HT-29 (cell line): ENCODE measurements around the gene SPATA20. TPM values are rescaled to one million over a fixed set of nuclear protein-coding genes. Genes with fewer than 3 reads are reported as not detected.

Experiments used
- DNase-seq: peaks from one replicate; pipeline ENCODE4 v3.0.0-alpha.2; 2015; ENCODE audit warnings: low spot score
- total RNA-seq: library from RNA; depleted of rRNA; stranded (reverse); fragments of >200 nt; shearing (Covaris generic); gene quantifications from 2 replicates; pipeline ENCODE4 v1.2.3, GENCODE V29; 2014; rRNA removed

The SPATA20 gene
- 37.5 and 44.9 TPM in 2 replicates for total RNA-seq

DNA sequence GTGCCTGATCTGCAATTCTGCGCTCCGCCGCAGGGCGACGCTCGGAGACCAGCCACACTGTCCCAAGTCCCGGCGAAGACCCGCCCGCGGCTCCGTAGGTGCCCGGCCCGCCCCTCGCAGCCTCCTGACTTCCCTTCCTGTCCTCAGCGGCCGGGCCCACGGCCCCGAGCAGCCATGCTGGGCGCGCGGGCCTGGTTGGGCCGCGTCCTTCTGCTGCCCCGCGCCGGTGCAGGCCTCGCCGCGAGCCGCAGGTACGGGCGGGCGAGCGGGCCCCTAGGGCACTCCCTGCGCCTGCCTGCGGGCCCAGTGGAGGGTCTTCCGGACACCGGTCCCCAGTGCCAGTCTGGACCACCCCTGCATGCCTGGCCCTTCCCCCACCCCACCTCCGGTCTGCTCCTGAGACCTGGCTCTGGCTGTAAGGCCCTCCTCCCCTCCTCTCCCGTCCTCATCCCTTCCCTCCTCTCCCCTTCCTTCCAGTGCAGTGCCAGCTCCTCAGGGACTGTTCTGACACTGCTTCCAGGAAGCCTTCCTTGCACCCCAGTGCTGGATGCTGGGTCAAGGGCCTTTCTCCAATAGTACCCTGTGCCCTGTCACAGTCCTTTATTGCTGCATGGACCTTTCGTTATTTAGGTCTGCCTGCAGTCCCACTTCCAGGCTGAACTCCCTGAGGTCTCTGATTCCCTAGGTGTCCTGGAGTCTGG is at the start of gene SPATA20:
SPATA20 (plus strand) TSS at position 140 of the 701 bp plus-strand sequence; CDS start at position 175, 35 bp downstream.
- DNase-seq: peak; percentile 94

DNA sequence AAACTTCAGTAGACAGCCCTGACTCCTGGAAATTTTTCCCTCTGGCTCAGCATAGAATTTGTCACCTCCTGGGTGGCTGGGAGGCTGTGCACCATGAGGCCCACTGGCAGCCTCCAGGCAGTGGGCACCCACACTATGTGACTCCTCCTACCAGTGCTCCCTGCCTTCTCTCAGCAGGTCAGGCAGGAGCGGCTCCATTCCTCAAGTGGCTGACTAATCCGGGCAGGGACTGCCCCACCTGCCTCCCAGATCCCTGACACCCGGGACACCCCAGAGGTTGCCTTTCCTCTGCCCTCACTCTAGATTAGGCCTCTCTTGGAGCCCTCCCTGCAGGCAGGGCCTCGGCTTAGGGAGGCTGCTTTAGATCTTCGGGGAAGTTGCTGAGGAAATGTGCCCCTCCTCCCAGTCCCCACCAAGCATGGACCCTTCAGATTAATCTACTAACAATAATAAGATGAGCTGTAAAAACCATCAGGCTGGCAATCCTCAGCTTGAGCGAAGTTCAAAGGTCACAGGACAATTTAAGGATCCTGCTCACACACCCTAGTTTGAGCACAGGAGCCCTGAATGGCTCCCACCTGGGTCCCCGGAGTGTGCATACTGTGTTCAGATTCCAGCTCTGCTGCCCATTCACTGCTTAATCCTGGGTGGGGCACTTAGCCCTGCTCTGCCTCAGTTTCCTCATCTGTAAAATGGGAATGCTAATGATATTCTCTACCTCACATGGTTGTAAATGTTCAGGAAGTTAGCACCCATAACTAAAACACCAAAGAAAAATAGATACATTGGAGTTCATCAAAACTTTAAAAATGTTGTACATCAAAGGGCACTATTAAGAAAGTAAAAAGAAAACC is 48.7 kb upstream of the SPATA20 start:
- peak; percentile 27 for DNase-seq

DNA sequence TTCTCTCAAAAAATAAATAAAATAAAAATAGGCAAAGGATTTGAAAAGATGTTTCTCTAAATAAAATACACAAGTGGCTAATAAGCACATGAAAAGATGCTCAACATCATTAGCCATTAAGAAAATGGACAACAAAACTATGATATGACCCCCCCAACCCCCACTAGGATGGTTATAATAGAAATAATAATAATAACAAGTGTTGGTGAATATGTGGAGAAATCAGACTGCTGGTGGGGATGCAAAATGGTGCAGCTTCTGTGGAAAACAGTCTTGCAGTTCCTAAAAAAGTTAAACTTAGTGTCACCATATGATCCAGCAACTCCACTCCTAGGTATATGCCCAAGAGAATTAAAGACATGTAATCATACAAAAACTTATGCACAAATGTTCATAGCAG is 47.7 kb upstream of the SPATA20 start:
- no peak for DNase-seq

DNA sequence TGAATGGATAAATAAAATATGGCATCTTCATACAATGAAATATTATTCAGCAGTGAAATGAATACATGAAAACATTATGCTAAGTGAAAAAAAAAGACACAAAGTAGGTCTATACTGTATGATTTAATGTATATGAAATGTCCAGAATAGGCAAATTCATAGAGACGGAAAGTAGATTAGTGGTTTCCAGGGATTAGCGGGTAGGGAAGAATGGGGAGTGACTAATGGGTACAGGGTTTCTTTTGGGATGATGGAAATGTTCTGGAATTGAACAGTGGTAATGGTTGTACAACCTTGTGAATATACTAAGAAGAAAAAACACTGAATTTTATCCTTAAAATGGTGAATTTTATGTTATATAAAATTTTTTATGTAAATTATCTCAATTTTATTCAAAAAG is 47.3 kb upstream of the SPATA20 start:
- no peak for DNase-seq

DNA sequence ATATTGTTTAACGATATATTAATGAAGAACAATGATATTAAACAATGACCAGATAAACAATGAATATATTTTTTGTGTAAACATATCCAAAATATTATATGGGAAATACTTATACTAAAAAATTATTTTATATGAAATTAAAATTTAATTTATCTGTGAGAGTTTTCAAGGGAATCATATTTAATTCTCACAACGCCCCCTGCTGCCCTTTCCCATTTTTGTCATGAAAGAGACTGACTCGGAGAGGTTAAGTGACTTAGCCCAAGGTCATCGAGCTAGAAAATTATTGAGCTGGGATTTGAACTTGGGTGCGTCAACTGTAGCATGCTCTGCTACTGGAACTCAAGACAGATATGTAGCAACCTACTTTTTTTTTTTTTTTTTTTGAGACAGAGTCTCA is 45.9 kb upstream of the SPATA20 start:
- DNase-seq: peak; percentile 48

DNA sequence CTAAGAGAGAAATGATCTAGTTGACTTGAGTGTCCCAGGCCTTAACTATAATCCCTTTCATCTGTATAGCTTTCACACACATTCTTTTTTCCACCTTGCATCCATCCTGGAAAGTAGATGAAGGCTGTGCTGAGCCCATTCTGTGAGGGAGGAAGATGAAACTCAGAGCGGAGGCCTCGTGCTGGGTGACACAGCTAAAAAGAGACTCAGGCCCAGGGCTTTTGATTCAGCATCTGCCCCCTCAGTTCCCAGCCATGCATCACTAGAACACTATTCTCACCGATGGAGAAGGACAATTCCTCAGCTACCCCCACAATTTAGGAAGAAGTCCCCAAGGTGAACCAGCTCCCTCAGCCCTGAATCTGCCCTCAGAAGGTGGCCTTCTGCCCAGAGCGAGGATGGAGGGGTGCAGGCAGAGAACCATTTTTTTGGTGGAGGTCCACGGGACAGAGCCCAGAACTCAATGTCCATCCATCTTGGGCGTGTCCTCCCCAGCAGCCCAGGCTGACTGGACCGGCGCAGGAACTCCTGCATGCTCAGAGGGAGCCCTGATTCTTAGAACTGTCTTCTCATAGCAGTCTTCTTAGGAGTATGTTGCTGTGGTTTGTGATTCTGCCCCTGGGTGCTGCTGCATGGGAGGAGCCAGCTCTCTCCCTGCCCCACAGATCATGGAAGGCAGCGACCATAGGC is 44.5 kb upstream of the SPATA20 start:
- DNase-seq: no peak

DNA sequence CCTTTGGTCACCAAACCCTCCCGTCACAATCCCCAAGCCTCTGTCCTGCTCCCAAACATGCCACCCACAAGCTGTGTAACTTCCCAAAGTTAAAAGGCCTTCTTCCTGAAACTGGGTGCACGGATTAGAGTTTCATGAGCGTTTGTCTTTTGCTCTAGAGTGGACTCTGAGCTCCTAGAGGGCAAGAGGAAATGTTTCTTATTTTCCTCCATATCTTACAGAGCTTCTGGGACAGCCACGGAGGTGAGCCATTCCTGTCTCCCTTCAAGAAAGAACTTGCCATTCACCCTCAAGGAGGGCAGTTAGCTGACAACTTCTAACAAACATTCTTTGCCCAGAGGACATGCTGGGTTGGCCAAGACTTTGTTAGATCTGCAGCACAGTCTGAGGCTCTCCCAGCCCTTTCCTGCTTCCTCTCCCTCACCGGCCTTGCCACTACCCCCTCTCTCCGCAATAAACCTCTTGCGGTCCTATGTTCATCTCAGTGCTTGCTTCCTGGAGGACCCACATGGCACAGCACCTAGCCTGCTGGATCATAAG is 41.3 kb upstream of the SPATA20 start:
- DNase-seq: no peak

DNA sequence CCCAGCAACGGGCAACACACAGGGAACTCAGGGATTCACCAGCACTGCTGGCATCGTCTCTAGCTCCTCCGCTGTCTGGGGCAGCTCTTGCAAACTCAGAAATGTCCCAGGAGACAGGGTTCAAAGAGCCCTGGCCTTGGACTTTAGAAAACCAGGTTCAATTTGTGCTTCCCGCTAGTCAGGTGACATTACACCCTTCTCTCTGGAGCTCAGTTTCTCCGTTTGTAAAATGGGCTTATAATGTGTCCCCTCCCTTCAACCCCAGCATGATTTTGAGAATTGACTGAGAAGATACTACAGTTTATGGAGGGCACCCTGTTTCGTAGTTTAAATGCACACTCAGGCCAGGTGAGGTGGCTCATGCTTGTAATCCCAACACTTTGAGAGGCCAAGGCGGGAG is 40.7 kb upstream of the SPATA20 start:
- no peak for DNase-seq

DNA sequence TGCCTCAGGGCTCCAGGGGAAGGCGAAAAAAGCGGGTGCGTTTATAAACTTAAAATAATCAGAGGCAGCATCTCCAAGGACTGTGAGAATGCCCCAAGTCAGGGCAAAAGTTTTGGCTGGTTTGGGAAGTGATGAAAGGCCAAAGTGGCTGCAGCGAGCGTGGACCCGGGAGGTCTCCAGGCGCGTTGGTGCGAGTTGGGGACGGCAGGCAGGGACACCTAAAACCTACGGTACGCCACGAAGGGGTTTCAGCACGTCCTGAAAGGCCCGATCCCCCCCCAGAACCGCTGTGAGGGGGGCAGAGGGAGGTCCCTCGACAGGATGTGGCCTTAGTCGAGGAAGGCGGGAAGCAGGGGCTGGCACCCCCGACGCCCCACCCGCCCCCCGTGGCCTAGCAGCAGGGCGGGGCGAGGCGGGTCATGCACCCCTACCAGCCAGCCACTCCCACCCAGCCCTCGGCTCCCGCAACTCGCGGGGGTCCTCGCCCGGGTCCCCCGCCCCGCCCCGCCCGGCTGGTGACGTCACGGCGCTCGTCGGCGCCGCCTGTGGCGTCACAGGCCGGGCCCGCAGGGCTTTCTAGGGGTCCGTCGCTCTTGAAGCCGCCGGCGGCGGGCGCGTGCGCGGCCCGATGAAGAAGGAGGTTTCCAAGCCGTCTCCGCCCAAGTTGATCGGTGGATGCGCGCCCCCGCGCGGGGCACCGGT is 39.0 kb upstream of the SPATA20 start, which contains the start of gene MYCBPAP:
MYCBPAP (plus strand) TSS at position 569 of the 702 bp plus-strand sequence. CDS start 236 bp downstream, outside the sequence.
- peak; percentile 61 for DNase-seq

DNA sequence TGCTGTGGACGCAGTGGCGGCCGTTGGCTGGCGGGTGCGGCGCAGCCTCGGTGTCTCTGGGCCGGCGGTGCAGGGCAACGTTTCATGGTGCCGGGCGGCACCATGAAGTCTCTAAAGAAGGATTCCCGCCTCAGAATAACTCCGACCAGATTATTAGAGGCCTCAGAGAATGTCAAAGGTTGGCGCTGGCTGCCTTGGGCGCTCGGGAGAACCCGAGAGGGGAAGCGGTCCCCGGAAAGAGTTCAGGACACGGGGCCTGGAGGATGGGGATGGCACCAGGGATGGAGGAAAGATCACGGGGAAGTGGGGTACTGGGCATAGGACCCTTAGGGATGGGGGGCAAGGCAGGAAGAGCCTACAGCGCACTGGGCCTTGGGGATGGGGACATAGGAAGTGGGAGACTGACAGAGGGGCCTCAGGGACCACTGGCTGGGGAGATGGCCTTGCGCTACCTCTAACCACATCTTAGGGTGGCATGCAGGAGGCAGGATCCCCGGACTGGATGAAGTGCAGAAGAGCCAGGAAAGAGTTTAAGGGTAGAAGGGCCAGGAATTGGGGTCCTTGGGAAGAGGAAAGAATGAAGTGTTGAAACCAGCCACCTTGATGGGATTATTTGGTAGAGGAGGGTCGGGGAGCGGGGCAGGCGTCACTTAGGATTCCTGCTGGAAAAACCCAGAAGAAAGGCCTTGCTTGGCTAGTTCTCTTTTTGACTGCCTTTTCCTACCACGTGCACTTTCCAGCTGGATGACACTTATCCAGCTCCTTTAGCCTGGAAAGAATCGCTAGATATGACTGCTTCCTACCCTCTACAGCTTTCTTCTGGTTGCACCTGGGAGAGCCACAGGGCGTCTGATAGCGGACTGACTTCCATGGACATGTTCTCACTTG is 38.2 kb upstream of the SPATA20 start:
- no peak for DNase-seq

DNA sequence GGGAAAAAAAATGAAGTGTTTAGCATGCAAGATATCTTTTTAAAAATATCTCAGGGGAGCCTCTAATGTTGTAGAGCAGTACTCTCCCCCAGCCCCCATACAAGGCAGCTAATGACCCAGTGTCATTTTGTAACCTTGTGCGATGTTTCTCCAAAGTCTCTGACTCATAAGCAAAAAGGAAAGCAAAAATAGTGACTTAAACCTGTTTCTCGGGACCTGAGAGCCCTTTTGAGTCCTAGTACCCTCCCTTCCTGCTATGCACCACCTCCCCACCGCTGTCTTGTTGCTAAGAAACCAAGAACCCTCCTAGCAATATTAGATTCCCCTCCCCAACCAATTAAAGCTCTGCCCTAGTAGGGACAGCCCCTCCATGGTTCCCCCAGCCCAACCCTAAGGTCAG is 35.9 kb upstream of the SPATA20 start:
- DNase-seq: no peak

DNA sequence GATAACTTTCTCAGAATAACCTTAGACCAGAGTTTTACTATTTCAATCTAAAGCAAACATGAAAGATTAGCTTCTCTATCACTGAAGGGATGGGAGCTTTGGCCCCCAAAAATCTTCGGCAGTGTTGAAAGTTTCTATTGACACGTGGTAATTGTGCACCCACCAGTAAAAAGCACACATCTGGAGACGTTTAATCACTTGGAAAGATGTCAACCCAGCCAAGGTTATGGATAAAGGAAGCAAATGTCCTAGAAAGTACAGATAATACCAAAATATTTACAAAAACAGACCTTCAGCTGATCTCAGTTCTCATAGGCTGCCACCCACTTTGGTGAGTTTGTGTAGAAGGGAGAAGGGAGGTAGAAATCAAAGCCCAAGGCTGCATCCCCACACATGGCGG is 33.5 kb upstream of the SPATA20 start:
- DNase-seq: no peak

DNA sequence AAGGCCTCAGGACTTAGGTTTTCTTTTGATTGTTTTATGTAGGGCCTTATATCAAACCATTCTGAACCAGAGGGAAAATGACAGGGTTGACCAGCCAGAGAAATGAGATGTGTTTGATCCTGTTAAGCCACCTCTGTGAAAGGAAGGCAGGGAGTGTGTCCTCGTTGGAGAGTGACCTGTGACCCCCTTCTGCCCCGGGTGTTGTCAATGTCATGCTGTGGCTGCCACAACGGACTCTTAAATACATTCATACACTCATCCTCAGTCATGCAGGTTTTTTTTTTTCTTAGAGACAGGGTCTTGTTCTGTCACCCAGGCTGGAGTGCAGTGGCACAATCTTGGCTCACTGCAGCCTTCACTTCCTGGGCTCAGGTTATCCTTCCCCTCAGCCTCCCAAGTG is 32.6 kb upstream of the SPATA20 start:
- no peak for DNase-seq

DNA sequence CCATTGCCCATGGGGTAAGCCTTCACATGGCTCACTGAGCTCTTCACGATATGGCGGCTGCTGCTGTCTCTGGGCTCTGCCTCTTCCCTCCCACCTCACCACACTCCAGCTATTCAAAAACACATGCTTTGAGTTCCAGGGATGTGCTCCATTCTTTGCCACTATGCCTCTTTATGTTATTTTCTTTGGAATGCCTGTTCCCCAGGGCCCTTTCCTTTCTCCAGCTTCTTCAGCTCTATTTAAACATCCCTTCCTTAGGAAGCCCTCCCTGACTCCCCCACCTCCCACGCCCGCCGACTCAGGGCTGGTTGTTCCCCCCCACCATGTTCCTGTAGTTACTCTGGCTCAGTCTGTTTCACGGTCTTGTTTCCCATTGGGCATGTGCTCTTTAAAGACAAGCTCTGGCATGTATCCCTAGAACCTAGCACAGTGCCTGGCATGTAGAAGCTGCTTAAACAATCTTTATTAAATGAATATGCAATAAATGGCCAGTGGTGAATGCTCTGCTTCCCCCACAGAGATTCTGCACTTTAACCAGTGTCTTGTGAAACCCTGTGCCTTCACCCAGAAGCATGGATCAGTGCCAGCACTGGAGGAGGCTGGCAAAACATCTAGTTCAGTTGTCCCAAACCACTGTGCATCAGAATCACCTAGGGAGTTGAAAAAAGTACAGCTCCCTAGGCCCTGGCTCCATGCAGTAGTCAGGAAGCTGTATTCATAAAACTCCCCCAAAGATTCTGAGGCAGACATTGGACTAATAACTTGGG is 31.9 kb upstream of the SPATA20 start:
- no peak for DNase-seq

DNA sequence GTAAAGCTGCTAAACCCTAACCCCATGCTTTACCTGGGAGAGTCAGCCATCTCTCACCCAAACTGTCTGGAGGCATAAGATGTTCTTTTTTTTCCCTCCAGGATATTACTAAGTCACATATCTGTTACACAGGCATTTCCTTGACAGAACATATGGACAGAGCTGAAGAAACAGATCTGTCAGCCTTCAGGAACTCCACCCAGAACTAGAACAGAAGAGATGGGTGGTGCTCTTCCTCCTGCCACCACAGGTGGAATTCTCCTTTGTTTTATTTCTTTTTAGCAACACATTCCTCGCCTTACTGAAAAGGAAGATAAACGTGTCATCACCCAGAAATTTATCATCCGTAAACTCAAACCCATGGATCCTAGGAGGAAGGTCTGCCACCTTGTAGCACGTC is 30.0 kb upstream of the SPATA20 start:
- DNase-seq: no peak

DNA sequence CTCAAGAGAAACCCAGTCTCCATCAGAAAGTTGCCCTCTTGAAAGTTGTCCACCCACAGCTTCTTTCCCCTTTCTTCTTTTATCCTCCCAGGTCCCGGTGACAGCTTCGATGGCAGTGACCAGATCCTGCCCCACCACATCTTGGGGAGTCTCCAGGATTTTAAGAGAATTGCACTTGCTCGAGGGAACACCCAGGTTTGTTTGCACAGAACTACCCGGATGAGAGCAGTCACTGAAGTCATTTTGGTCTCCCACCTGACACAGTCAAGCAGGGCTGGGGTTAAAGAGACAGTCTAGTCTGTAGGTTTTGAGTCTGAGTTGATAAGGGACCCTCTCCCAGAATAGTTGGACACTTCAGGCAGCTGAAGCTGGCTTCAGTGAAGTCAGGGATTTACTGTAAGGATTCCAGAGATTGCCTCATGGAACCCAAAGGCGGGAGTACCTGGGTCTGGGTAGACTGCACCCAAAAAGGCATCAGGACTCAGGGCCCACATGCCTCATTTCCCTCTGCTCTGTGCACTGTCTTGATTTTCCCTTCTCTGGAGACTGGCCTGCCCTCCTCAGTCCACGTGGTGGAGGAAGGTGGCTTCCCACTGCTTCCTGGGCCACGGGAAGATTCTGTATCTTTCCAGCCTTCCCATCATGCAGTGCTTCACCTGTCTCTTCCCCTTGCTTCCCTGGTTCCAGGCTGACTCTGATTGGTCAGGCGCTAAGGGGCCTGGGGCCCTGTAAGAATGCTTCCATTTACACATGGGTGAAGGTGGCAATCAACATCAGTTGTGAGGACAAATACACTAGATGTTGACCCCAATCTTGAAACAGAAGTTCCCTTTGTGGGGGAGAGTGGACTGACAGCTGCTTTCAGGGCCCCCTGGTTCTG is 29.2 kb upstream of the SPATA20 start:
- DNase-seq: no peak

DNA sequence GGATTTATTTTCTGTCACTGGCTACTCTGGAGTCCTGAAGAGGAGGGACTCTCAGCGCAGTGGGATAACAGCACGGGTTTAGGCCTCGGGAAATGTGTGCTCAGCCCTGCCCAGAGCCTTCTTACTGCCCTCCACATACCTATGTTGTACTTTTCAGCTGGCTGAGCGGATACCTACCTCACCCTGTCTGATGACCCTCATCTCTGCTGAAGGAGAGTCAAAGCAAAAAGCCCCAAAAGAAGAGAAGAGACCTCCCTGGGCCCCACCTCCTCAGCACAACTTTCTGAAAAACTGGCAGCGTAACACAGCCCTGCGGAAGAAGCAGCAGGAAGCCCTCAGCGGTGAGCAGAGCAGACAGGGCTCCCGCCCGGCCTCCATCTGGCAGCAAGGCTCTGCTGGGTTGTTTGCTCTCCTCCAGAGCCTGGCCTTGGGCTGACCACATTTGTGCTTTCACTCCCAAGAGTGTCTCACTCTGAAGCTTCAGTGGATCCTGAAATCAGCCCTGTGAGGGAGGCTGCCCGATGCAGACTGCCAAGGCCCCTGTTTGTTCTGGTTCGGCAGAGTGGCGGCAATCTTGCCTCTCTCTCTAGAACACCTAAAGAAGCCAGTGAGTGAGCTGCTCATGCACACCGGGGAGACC is 28.5 kb upstream of the SPATA20 start:
- DNase-seq: no peak
